ENCODE measurements around the gene PPP2R3B. TPM values are rescaled to one million over a fixed set of nuclear protein-coding genes. Genes with fewer than 3 reads are reported as not detected.
"Not testable (repeated sequence)": the region's sequence is repeated elsewhere in the genome, so short reads cannot be mapped to it uniquely, and the experiment has no call there.

PPP2R3B gene
- total RNA-seq, 1 experiment from 2014 or later: 13.7 TPM

GRCh38 chrX:307261-308111 lies 79.2 kb downstream of the PPP2R3B start:
- H3K4me1 Mint-ChIP-seq (ENCODE audit: insufficient read depth, unreplicated experiment): no peaks in the 10 kb centered on the region
- DNase-seq (ENCODE audit: unreplicated experiment): no peak
- intact Hi-C loops (cut with micrococcal nuclease): no loop called here
- TF ChIP-seq CTCF (IDR thresholded peaks at IDR 0.05; ENCODE audit: unreplicated experiment): no peak
- BruUV-seq (replicated peaks): no TSS peak
- H3K9me3 Mint-ChIP-seq (ENCODE audit: unreplicated experiment): no peaks in the 10 kb centered on the region
- no peak overlapping the region for H3K27ac Mint-ChIP-seq (ENCODE audit: low read depth, unreplicated experiment)
- ChIA-PET POLR2A (no interaction called here), CTCF (no interaction called here)
- H3K4me3 Mint-ChIP-seq (ENCODE audit: unreplicated experiment): no peak overlapping the region
- no peaks in the 10 kb centered on the region for H3K27me3 Mint-ChIP-seq (ENCODE audit: insufficient read depth, unreplicated experiment)
- peaks cover 66% of the 10 kb centered on the region for H3K36me3 Mint-ChIP-seq (ENCODE audit: insufficient read depth, unreplicated experiment)

DNA sequence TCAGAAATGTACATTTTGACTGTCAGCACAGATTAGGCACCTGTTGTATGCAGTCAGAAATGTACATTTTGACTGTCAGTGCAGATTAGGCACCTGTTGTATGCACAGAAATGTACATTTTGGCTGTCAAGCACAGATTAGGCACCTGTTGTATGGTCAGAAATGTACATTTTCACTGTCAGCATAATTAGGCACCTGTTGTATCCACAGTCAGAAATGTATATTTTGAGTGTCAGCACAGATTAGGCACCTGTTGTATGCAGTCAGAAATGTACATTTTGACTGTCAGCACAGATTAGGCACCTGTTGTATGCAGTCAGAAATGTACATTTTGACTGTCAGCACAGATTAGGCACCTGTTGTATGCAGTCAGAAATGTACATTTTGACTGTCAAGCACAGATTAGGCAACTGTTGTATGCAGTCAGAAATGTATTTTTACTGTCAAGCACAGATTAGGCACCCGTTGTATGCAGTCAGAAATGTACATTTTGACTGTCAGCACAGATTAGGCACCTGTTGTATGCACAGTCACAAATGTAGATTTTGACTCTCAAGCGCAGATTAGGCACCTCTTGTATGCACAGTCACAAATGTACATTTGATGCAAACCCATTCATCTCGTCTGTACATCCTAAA lies 80.0 kb downstream of the PPP2R3B start:
- BruUV-seq (replicated peaks); H3K27me3 Mint-ChIP-seq (ENCODE audit: insufficient read depth, unreplicated experiment); intact Hi-C loops (cut with micrococcal nuclease); DNase-seq (ENCODE audit: unreplicated experiment); CTCF ChIA-PET; H3K4me1 Mint-ChIP-seq (ENCODE audit: insufficient read depth, unreplicated experiment); POLR2A ChIA-PET; H3K27ac Mint-ChIP-seq (ENCODE audit: low read depth, unreplicated experiment); H3K9me3 Mint-ChIP-seq (ENCODE audit: unreplicated experiment); H3K4me3 Mint-ChIP-seq (ENCODE audit: unreplicated experiment): not testable (repeated sequence)
- peaks cover 62% of the 10 kb centered on the region for H3K36me3 Mint-ChIP-seq (ENCODE audit: insufficient read depth, unreplicated experiment)

- DNase-seq (ENCODE audit: unreplicated experiment); H3K27ac Mint-ChIP-seq (ENCODE audit: low read depth, unreplicated experiment); POLR2A ChIA-PET; H3K4me1 Mint-ChIP-seq (ENCODE audit: insufficient read depth, unreplicated experiment); H3K9me3 Mint-ChIP-seq (ENCODE audit: unreplicated experiment); H3K4me3 Mint-ChIP-seq (ENCODE audit: unreplicated experiment); BruUV-seq (replicated peaks); intact Hi-C loops (cut with micrococcal nuclease); CTCF ChIA-PET; H3K27me3 Mint-ChIP-seq (ENCODE audit: insufficient read depth, unreplicated experiment): not testable (repeated sequence)
- H3K36me3 Mint-ChIP-seq (ENCODE audit: insufficient read depth, unreplicated experiment): peaks cover 58% of the 10 kb centered on the region
Measured at GRCh38 chrX:305781-306613, 80.7 kb downstream of the PPP2R3B start.

- no peaks in the 10 kb centered on the region for H3K27me3 Mint-ChIP-seq (ENCODE audit: insufficient read depth, unreplicated experiment)
- no peak for TF ChIP-seq CTCF (IDR thresholded peaks at IDR 0.05; ENCODE audit: unreplicated experiment)
- ChIA-PET POLR2A (no interaction called here), CTCF (no interaction called here)
- no TSS peak for BruUV-seq (replicated peaks)
- H3K27ac Mint-ChIP-seq (ENCODE audit: low read depth, unreplicated experiment): no peak overlapping the region
- intact Hi-C loops (cut with micrococcal nuclease): no loop called here
- H3K36me3 Mint-ChIP-seq (ENCODE audit: insufficient read depth, unreplicated experiment): peaks cover 41% of the 10 kb centered on the region
- H3K4me3 Mint-ChIP-seq (ENCODE audit: unreplicated experiment): no peak overlapping the region
- H3K9me3 Mint-ChIP-seq (ENCODE audit: unreplicated experiment): no peaks in the 10 kb centered on the region
- no peak for DNase-seq (ENCODE audit: unreplicated experiment)
- H3K4me1 Mint-ChIP-seq (ENCODE audit: insufficient read depth, unreplicated experiment): no peaks in the 10 kb centered on the region
Measured at GRCh38 chrX:302975-303374, 83.7 kb downstream of the PPP2R3B start.

- intact Hi-C loops (cut with micrococcal nuclease): no loop called here
Measured at GRCh38 chrX:300334-300733, 86.4 kb downstream of the PPP2R3B start.

More at GRCh38 chrX:300334-300733, 86.4 kb downstream of the PPP2R3B start:
- ChIA-PET POLR2A (no interaction called here), CTCF (no interaction called here)
- Mint-ChIP-seq H3K36me3 (ENCODE audit: insufficient read depth, unreplicated experiment) (peaks cover 17% of the 10 kb centered on the region), H3K4me1 (ENCODE audit: insufficient read depth, unreplicated experiment) (no peaks in the 10 kb centered on the region), H3K9me3 (ENCODE audit: unreplicated experiment) (no peaks in the 10 kb centered on the region), H3K27ac (ENCODE audit: low read depth, unreplicated experiment) (no peak overlapping the region), H3K27me3 (ENCODE audit: insufficient read depth, unreplicated experiment) (no peaks in the 10 kb centered on the region), H3K4me3 (ENCODE audit: unreplicated experiment) (no peak overlapping the region)
- TF ChIP-seq CTCF (IDR thresholded peaks at IDR 0.05; ENCODE audit: unreplicated experiment): no peak
- no TSS peak for BruUV-seq (replicated peaks)
- DNase-seq (ENCODE audit: unreplicated experiment): no peak
